Ovary (tissue), 9 donors: ENCODE data around the gene IPPK. TPM values are rescaled to one million over a fixed set of nuclear protein-coding genes. Genes with fewer than 3 reads are reported as not detected.

Experiments used
- DNase-seq, 5 donors: peaks; one replicate each; pipeline ENCODE4 v3.0.0-alpha.2; 2019 to 2020
- H3K27ac ChIP-seq, 2 donors: fragments of 200-600 bp; one replicate each; pipeline versions ENCODE4 v1.5.1 to v1.8.0; 2019 to 2022
- H3K27me3 ChIP-seq: fragments of 200-600 bp; one replicate; pipeline ENCODE4 v1.8.0; 2022
- H3K36me3 ChIP-seq: fragments of 200-600 bp; sonication (generic); one replicate; pipeline ENCODE4 v1.5.1; 2019
- H3K4me1 ChIP-seq: one replicate; pipeline ENCODE4 v1.8.1; 2013; ENCODE audit warnings: mild to moderate bottlenecking, moderate library complexity; ENCODE audit not compliant: insufficient read depth
- H3K4me3 ChIP-seq: fragments of 200-600 bp; sonication (generic); one replicate; pipeline ENCODE4 v1.5.1; 2017
- H3K9me3 ChIP-seq, 2 donors: fragments of 200-600 bp in 1 of 2; sonication (generic) in 1 of 2; one replicate each; pipeline versions ENCODE4 v1.5.1 to v1.8.1; 2013 to 2019; ENCODE audit warnings: mild to moderate bottlenecking in 1 of 2, moderate library complexity in 1 of 2
- EP300 ChIP-seq: sonication (generic); formaldehyde crosslinking; IDR thresholded peaks from one replicate; pipeline ENCODE4 v1.6.1; 2017; ENCODE audit warnings: antibody characterized with exemption
- POLR2A ChIP-seq: fragments of 450-650 bp; IDR thresholded peaks from one replicate; pipeline ENCODE4 v1.6.1; 2017; ENCODE audit warnings: antibody characterized with exemption, mild to moderate bottlenecking, moderate library complexity
- WGBS, 3 donors: extraction: QIAGEN DNeasy Blood & Tissue Kit in 1 of 3; methylation state at CpG; one replicate each; pipeline versions ENCODE4 v1.1.5 to v1.1.7; 2013 to 2017; 5-methylcytosine and 5-hydroxymethylcytosine counted together
- intact Hi-C, 4 donors: fragments of 100-400 bp; cut with DNase I; formaldehyde crosslinking; loops; one replicate each; pipeline versions ENCODE4 v1.11.0 to v1.15.1; 2022 to 2023
- polyA plus RNA-seq, 2 donors: library from polyadenylated mRNA; stranded (reverse); fragments of 200-250 nt in 1 of 2; fragments of 350-450 nt in 1 of 2; fragmentation: Illumina TruSeq in 1 of 2; extraction: RNeasy Lipid Tissue Mini Kit (QIAGEN cat#74804) in 1 of 2; gene quantifications; one replicate each; pipeline ENCODE4 v1.2.3, GENCODE V29; 2013 to 2014
- total RNA-seq, 7 donors: library from RNA; depleted of rRNA in 2 of 7; stranded (reverse); fragments of >200 nt in 2 of 7; fragmentation: NEBNext Ultra II Directional in 3 of 7; extraction: Animal tissue kit (Norgen Biotek cat#: 25700) in 3 of 7; gene quantifications; one replicate each; pipeline versions ENCODE4 v1.1.0 to v1.2.4, GENCODE V29; 2016 to 2023
- TF ChIP-seq, protein P1 (sequence below), 3 donors: fragments of 450-650 bp in 2 of 3; fragments of 200-600 bp in 1 of 3; IDR thresholded peaks; one replicate each; pipeline versions ENCODE4 v1.5.1 to v1.8.0; 2016 to 2022; ENCODE audit warnings: antibody characterized with exemption in 3 of 3, mild to moderate bottlenecking in 1 of 3
- donor health status: DM: no; HTN: no; CAD: no; lungs with moderate emphysema.
- donor health status: DM: no; HTN: no; CAD: no.
- donor health status: Bipolar disorder and iron deficiency.
- donor health status: DM: yes; HTN: yes; CAD: no.
- donor health status: DM: no; HTN: no; CAD: no.
- donor health status: DM: yes; HTN: yes; CAD: no.

Gene IPPK
- total and polyA plus RNA-seq, 9 donors: 4.7 to 8.5 (median 7.1) TPM

DNA sequence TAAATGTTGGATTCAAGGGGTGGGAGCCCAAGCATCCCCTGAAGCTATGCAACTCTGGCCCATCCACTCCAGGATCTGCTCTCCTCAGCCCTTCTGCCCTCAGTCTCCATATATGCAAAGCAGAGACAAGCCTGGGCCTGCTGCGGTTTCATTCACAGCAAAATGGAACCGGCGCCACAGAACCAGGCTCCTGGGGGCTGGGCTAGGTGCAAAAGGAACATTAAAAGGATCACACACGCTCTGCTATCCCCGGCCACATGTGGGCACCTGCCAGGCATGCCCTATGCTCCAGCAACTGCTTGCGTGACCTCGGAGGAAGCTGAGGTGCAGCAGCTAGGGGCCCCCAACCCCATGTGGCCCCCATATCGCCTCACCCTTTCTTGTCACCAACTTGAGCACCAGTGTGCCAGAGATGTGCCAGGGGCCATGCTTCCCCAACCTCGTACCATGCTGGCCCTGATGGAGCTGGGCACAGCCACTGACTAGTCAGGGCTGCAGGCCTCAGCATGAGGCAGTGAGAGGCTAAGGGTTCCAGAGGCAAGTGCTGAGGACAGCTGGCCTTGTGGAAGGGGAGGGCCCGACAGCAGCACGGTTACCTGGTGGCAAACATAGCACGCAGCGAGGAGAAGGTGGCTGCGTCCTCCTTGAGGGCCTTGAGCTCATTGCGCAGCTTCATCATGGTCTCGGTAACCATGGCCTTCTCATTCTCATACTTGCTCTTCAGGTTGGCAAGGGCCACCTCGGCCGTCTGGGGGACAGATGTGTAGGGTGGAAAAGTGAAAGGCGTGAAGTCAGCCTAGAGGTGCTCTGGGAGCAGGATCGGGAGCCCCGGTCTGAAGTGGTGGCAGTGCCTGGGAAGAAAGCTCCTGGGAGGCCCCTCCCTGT is 47.5 kb upstream of the IPPK start:
- H3K36me3 ChIP-seq: no peaks in the 10 kb centered on the region
- 89 to 93% (median 90%) methylated on average over 21 of the region's 21 CpGs for WGBS, 3 donors
- no peaks in the 10 kb centered on the region for H3K9me3 ChIP-seq
- no peak overlapping the region for H3K4me3 ChIP-seq
- H3K4me1 ChIP-seq: peaks cover 6% of the 10 kb centered on the region
- H3K27me3 ChIP-seq: no peaks in the 10 kb centered on the region
- peak overlapping the region in 1 of 2 donors; percentile 73 for H3K27ac ChIP-seq
- TF ChIP-seq POLR2A (no peak), EP300 (no peak)
- TF ChIP-seq, protein P1, sequence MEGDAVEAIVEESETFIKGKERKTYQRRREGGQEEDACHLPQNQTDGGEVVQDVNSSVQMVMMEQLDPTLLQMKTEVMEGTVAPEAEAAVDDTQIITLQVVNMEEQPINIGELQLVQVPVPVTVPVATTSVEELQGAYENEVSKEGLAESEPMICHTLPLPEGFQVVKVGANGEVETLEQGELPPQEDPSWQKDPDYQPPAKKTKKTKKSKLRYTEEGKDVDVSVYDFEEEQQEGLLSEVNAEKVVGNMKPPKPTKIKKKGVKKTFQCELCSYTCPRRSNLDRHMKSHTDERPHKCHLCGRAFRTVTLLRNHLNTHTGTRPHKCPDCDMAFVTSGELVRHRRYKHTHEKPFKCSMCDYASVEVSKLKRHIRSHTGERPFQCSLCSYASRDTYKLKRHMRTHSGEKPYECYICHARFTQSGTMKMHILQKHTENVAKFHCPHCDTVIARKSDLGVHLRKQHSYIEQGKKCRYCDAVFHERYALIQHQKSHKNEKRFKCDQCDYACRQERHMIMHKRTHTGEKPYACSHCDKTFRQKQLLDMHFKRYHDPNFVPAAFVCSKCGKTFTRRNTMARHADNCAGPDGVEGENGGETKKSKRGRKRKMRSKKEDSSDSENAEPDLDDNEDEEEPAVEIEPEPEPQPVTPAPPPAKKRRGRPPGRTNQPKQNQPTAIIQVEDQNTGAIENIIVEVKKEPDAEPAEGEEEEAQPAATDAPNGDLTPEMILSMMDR (IDR thresholded peaks at IDR 0.05): no peak
- peak in 2 of 5 donors; percentile 21 to 34 for DNase-seq
- intact Hi-C loops: loop anchor here in 3 of 4 donors (2.0 to 10.0 kb wide), 3 partner anchors 73 to 77 kb away; no protein-coding TSS in a partner anchor

- no peaks in the 10 kb centered on the region for H3K36me3 ChIP-seq
- H3K4me3 ChIP-seq: no peak overlapping the region
- peaks cover 6% of the 10 kb centered on the region for H3K4me1 ChIP-seq
- no peaks in the 10 kb centered on the region for H3K9me3 ChIP-seq
- H3K27me3 ChIP-seq: no peaks in the 10 kb centered on the region
- intact Hi-C loops: loop anchor here in 3 of 4 donors (2.0 to 10.0 kb wide), 3 partner anchors 74 to 78 kb away; no protein-coding TSS in a partner anchor
- TF ChIP-seq POLR2A: no peak
- TF ChIP-seq, protein P1 (IDR thresholded peaks at IDR 0.05): peak; percentile 67 to 77 (median 70)
- whole genome bisulfite sequencing, 3 donors: 27 to 37% (median 33%) methylated on average over 4 of the region's 4 CpGs
- peak overlapping the region in 1 of 2 donors; percentile 73 for H3K27ac ChIP-seq
- peak; percentile 48 to 78 (median 77) for DNase-seq
Observed at GRCh38 chr9:92716557-92716956, 46.6 kb upstream of the IPPK start.

DNA sequence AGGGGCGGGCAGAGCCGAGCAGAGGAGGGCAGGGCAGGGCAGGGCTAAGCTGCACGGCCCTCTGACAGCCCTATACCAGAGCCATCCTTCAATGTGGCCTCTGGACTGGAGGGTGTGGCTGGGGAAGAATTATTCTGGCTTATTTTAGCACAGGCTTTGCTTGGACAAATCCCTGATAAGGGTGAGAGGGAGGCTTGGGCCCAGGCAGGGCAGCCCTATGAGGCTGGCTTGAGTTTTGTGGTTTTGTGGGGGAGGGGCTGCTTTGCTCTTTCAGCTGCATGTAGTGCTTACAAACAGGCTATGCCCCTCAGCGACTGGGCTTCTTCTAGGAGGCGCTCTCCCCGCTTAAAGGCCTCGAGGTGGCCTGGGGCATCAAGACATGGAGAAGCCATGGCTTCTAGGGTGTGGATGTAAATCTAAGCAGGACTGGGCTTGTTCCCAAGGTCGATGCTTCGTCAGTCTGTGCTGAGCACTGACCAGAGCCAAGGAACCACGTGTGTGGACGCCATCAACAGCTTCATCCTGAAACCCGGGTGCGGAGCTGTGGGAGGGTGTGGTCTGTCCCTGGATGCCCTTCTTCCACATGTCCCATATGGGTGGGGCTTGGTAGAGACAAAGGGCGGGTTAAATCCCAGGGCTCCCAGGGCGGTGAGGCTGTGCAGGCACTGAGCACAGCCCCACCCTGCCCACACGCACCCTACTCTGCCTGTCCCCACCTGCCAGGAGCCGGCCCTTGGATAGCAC is 45.7 kb upstream of the IPPK start:
- no peaks in the 10 kb centered on the region for H3K36me3 ChIP-seq
- peak overlapping the region in 1 of 2 donors; percentile 73 for H3K27ac ChIP-seq
- no peak overlapping the region for H3K4me3 ChIP-seq
- H3K27me3 ChIP-seq: no peaks in the 10 kb centered on the region
- 24 to 42% (median 25%) methylated on average over 17 of the region's 17 CpGs for WGBS, 3 donors
- H3K4me1 ChIP-seq: peaks cover 6% of the 10 kb centered on the region
- DNase-seq: peak; percentile 60 to 80 (median 80)
- intact Hi-C loops: loop anchor here in 3 of 4 donors (2.0 to 10.0 kb wide), 3 partner anchors 75 to 79 kb away; no protein-coding TSS in a partner anchor
- no peaks in the 10 kb centered on the region for H3K9me3 ChIP-seq
- TF ChIP-seq POLR2A (no peak), EP300 (no peak)
- TF ChIP-seq, protein P1 (IDR thresholded peaks at IDR 0.05): no peak

- 44 to 51% (median 48%) methylated on average over 33 to 34 of the region's 34 CpGs for WGBS, 3 donors
- DNase-seq: peak; percentile 46 to 88 (median 80)
- TF ChIP-seq, protein P1 (IDR thresholded peaks at IDR 0.05): no peak
- TF ChIP-seq POLR2A (no peak), EP300 (no peak)
- no peaks in the 10 kb centered on the region for H3K27me3 ChIP-seq
- H3K4me1 ChIP-seq: peaks cover 6% of the 10 kb centered on the region
- intact Hi-C loops: loop anchor here in 2 of 4 donors (5.0 to 10.0 kb wide), 2 partner anchors 77 to 80 kb away; no protein-coding TSS in a partner anchor
- H3K9me3 ChIP-seq: no peaks in the 10 kb centered on the region
- H3K4me3 ChIP-seq: no peak overlapping the region
- no peaks in the 10 kb centered on the region for H3K36me3 ChIP-seq
- H3K27ac ChIP-seq: peak overlapping the region; percentile 7 to 73
Observed at GRCh38 chr9:92714787-92715487, 45.0 kb upstream of the IPPK start.
